WI38 (cell line): ENCODE results near the gene SPECC1.
"Not testable (repeated sequence)": the region's sequence is repeated elsewhere in the genome, so short reads cannot be mapped to it uniquely, and the experiment has no call there.

Source experiments
- H3K4me3 ChIP-seq: 2 replicates; pipeline ENCODE4 v1.5.1; 2011; ENCODE audit warnings: low read depth, mild to moderate bottlenecking, control low read depth, low read length
- CTCF ChIP-seq: IDR thresholded peaks from 2 replicates; pipeline ENCODE4 v1.5.1; 2012; ENCODE audit warnings: low read depth, mild to moderate bottlenecking, control low read depth, low read length

SPECC1 gene

GRCh38 chr17:20234276-20234675 is 225.1 kb downstream of the SPECC1 start:
- TF ChIP-seq CTCF: no peak
- no peak overlapping the region for H3K4me3 ChIP-seq

DNA sequence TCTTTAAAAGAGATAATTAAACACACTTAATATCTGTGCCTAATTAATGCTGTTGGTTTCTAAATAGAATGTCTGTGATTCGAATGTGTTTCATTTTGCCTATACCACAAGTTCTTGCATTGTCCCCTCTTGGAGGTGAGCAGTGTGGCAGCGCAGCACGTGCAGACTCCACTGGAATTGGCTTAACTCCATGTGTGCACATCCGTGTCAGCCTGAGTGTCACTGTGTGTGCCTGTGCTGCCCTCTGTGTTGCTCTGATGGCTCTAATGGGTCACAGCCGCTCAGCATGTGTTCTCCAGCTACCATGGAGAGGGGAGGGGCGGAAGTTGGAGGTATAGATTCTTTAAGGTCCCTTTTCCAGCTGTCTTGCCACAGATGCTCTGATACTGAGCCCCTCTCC is 226.6 kb downstream of the SPECC1 start:
- no peak for TF ChIP-seq CTCF
- H3K4me3 ChIP-seq: no peak overlapping the region

DNA sequence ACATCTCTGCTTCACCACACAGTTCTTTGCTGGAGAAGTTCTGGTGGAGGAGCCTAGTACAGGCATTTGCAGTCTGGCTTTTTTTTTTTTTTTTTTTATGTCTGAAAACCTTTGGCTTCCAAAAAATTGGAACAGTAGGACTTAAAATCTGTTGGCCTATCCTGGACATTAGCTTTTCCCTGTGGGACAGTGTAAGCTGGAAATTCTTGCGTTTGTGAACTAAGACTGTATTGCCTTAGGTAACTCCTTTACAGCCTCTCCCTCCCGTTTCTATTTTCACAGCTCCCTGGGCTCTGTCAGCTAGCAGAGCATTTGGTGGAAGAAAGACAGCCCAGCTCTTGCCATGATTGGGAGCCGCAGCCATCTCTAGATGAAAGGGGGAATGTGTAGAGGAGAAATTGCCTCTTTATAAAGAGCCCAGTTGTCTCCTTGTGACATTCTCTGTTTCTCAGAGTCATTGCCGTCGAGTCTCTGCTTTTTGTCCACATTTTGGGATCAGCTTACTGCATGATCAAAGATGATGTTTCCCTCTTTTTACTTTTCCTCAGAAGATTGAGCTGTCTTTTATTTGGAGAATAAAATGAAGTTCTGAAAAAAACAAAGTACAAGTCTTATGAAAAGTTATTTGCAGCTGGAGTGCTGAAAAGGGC is 227.5 kb downstream of the SPECC1 start:
- no peak overlapping the region for H3K4me3 ChIP-seq
- TF ChIP-seq CTCF: no peak

DNA sequence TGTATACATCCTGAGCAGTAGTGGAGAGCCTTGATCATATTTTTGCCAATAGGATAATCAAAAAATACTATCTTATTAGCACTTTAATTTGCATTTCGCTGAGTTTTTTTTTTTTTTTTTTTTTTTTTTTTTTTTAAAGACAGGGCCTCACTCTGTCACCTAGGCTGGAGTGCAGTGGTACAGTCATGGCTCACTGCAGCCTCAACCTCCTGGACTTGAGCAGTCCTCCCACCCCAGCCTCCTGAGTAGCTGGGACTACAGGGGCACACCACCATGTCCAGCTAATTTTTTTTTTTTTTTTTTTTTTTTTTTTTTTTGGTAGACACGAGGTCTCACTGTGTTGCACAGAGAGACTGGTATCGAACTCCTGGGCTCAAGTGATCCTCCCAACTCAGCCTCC is 230.6 kb downstream of the SPECC1 start:
- not testable (repeated sequence) for H3K4me3 ChIP-seq

- H3K4me3 ChIP-seq: no peak overlapping the region
Observed at GRCh38 chr17:20241855-20242254, 232.7 kb downstream of the SPECC1 start.

GRCh38 chr17:20242271-20242670 is 233.1 kb downstream of the SPECC1 start:
- no peak for TF ChIP-seq CTCF
- H3K4me3 ChIP-seq: no peak overlapping the region

More at GRCh38 chr17:20241855-20242254, 232.7 kb downstream of the SPECC1 start:
- no peak for TF ChIP-seq CTCF

DNA sequence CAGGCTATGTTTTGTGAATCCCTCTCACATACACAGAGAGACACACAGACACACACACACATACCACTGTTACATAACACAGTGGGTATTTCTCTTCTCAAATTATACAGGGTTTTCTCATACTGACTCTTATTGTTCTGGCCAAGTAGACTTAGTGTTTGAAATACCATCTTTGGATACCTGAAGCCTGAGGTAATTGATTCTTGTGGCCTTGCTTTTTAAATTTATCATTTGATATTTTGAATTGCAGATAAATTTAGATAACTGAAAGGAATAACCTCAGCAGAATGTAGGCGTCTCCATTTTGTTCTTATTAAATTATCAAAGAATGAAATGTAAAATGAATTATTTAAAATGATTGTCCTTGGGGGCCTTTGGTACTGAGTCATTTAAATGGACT is 234.4 kb downstream of the SPECC1 start:
- no peak for TF ChIP-seq CTCF
- H3K4me3 ChIP-seq: no peak overlapping the region

DNA sequence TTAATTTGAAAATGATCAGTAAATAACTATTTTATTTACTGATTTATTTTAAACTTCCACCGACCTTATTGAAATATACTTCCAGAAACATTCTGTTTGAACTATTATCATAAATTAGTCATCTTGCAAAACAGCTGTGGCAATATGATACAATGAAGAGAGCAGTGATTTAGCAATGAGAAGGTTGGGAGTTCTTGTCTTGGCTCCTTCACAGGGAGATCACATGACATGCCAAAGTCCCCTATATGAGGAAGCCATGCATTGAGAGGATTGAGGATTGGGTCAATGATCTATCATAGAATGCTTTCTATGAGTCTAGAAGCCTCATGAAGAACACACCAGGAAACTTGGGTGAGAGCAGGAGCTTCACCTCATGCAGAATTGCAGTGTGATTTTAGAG is 235.5 kb downstream of the SPECC1 start:
- H3K4me3 ChIP-seq: no peak overlapping the region
- TF ChIP-seq CTCF: no peak
